T-helper 17 cell (primary cell): ENCODE data around the gene KLHL17. TPM values are rescaled to one million over a fixed set of nuclear protein-coding genes. Genes with fewer than 3 reads are reported as not detected.

Experiments used
- ATAC-seq: fragments of 150-1000 bp; cut with Tn5 transposase; 2 replicates; pipeline ENCODE4 v1.10.0; 2021; ENCODE audit warnings: mild to moderate bottlenecking, moderate library complexity
- DNase-seq, 3 donors: peaks; one replicate each; pipeline versions ENCODE4 v3.0.0 to v3.0.0-alpha.2; 2020 to 2021
- H3K9me3 ChIP-seq: one replicate; pipeline ENCODE4 v1.7.0; 2013; ENCODE audit warnings: low read length, mild to moderate bottlenecking; ENCODE audit not compliant: control insufficient read depth, poor library complexity, severe bottlenecking
- H3K27ac Mint-ChIP-seq: one replicate; pipeline ENCODE4 v1.8.0; 2022; ENCODE audit warnings: mild to moderate bottlenecking, moderate library complexity, mixed read lengths
- H3K27me3 Mint-ChIP-seq: one replicate; pipeline ENCODE4 v1.8.0; 2022; ENCODE audit warnings: mixed read lengths
- H3K36me3 Mint-ChIP-seq: one replicate; pipeline ENCODE4 v1.8.0; 2022; ENCODE audit warnings: low read depth, mixed read lengths
- H3K4me1 Mint-ChIP-seq: one replicate; pipeline ENCODE4 v1.8.0; 2022; ENCODE audit warnings: mild to moderate bottlenecking, mixed read lengths
- H3K4me3 Mint-ChIP-seq: one replicate; pipeline ENCODE4 v1.8.0; 2022; ENCODE audit warnings: mild to moderate bottlenecking, moderate library complexity, mixed read lengths
- total RNA-seq, 4 donors: library from RNA in 2 of 4; stranded (reverse) in 2 of 4; gene quantifications; one replicate each; pipeline ENCODE4 v1.2.3 and lab custom pipeline; 2022 to 2026

KLHL17 gene
- 10 to 100 TPM; 16.1 to 16.6 TPM for total RNA-seq
- total RNA-seq (lab: John Stamatoyannopoulos, UW) = 17.7 to 34.0 reads per million in 2 donors

- peak within 1 kb of the TSS; percentile 89 for H3K4me3 Mint-ChIP-seq
- DNase-seq (peak; percentile 70 to 76 (median 71)), ATAC-seq (peak; percentile 58)
- H3K27ac Mint-ChIP-seq = no peak within 1 kb of the TSS
- peaks cover 11% of the 10 kb centered on the region for H3K4me1 Mint-ChIP-seq
- H3K36me3 Mint-ChIP-seq = peaks cover 3% of the 10 kb centered on the region
- H3K27me3 Mint-ChIP-seq = no peaks in the 10 kb centered on the region
- H3K9me3 ChIP-seq = no peaks in the 10 kb centered on the region
These were observed at the start of gene KLHL17 for GRCh38 chr1:960363-961131. Gene KLHL17 (plus strand): TSS chr1:960584. CDS start chr1:960694, 110 bp downstream.

GRCh38 chr1:910881-911721 is 49.3 kb upstream of the KLHL17 start:
- DNase-seq = no peak
- H3K4me1 Mint-ChIP-seq = peaks cover 15% of the 10 kb centered on the region
- peaks cover 58% of the 10 kb centered on the region for H3K27me3 Mint-ChIP-seq
- H3K4me3 Mint-ChIP-seq = no peak overlapping the region
- no peak overlapping the region for H3K27ac Mint-ChIP-seq
- ATAC-seq = no peak
- H3K9me3 ChIP-seq = no peaks in the 10 kb centered on the region
- H3K36me3 Mint-ChIP-seq = peaks cover 2% of the 10 kb centered on the region

GRCh38 chr1:911875-912739 is 48.3 kb upstream of the KLHL17 start:
- no peaks in the 10 kb centered on the region for H3K9me3 ChIP-seq
- Mint-ChIP-seq H3K4me3 (no peak overlapping the region), H3K27ac (peak overlapping the region; percentile 43), H3K27me3 (peaks cover 50% of the 10 kb centered on the region), H3K4me1 (peaks cover 13% of the 10 kb centered on the region), H3K36me3 (peaks cover 2% of the 10 kb centered on the region)
- DNase-seq = no peak
- no peak for ATAC-seq

- Mint-ChIP-seq H3K27me3 (peaks cover 50% of the 10 kb centered on the region), H3K4me3 (no peak overlapping the region), H3K27ac (peak overlapping the region; percentile 43), H3K36me3 (peaks cover 2% of the 10 kb centered on the region), H3K4me1 (peaks cover 13% of the 10 kb centered on the region)
- no peak for DNase-seq
- no peaks in the 10 kb centered on the region for H3K9me3 ChIP-seq
- peak; percentile 35 for ATAC-seq
These were observed 47.6 kb upstream of the KLHL17 start for GRCh38 chr1:912740-913301.

GRCh38 chr1:913491-914130 is 46.8 kb upstream of the KLHL17 start:
- Mint-ChIP-seq H3K4me1 (peaks cover 11% of the 10 kb centered on the region), H3K36me3 (no peaks in the 10 kb centered on the region), H3K27ac (no peak overlapping the region), H3K27me3 (peaks cover 53% of the 10 kb centered on the region), H3K4me3 (no peak overlapping the region)
- H3K9me3 ChIP-seq = no peaks in the 10 kb centered on the region
- DNase-seq = peak in 1 of 3 donors; percentile 8
- ATAC-seq = no peak

GRCh38 chr1:914131-914890 is 46.1 kb upstream of the KLHL17 start:
- H3K4me1 Mint-ChIP-seq = peaks cover 11% of the 10 kb centered on the region
- peak in 1 of 3 donors; percentile 8 for DNase-seq
- no peaks in the 10 kb centered on the region for H3K9me3 ChIP-seq
- no peak overlapping the region for H3K27ac Mint-ChIP-seq
- H3K4me3 Mint-ChIP-seq = no peak overlapping the region
- H3K27me3 Mint-ChIP-seq = peaks cover 56% of the 10 kb centered on the region
- ATAC-seq = no peak
- H3K36me3 Mint-ChIP-seq = no peaks in the 10 kb centered on the region

GRCh38 chr1:914891-915280 is 45.5 kb upstream of the KLHL17 start:
- Mint-ChIP-seq H3K27me3 (peaks cover 57% of the 10 kb centered on the region), H3K4me3 (no peak overlapping the region), H3K36me3 (no peaks in the 10 kb centered on the region), H3K4me1 (peaks cover 11% of the 10 kb centered on the region), H3K27ac (no peak overlapping the region)
- no peak for ATAC-seq
- DNase-seq = no peak
- no peaks in the 10 kb centered on the region for H3K9me3 ChIP-seq

GRCh38 chr1:915295-916172 is 44.9 kb upstream of the KLHL17 start:
- no peaks in the 10 kb centered on the region for H3K9me3 ChIP-seq
- ATAC-seq (no peak), DNase-seq (no peak)
- Mint-ChIP-seq H3K27me3 (peaks cover 64% of the 10 kb centered on the region), H3K4me3 (no peak overlapping the region), H3K36me3 (no peaks in the 10 kb centered on the region), H3K4me1 (peaks cover 13% of the 10 kb centered on the region), H3K27ac (no peak overlapping the region)

- no peak for ATAC-seq
- DNase-seq = no peak
- Mint-ChIP-seq H3K36me3 (no peaks in the 10 kb centered on the region), H3K4me3 (no peak overlapping the region), H3K27me3 (peaks cover 65% of the 10 kb centered on the region), H3K4me1 (peaks cover 14% of the 10 kb centered on the region), H3K27ac (no peak overlapping the region)
- no peaks in the 10 kb centered on the region for H3K9me3 ChIP-seq
These were observed 44.0 kb upstream of the KLHL17 start for GRCh38 chr1:916173-917075.

- ATAC-seq (no peak), DNase-seq (no peak)
- H3K4me3 Mint-ChIP-seq = no peak overlapping the region
- H3K36me3 Mint-ChIP-seq = no peaks in the 10 kb centered on the region
- peaks cover 16% of the 10 kb centered on the region for H3K4me1 Mint-ChIP-seq
- no peaks in the 10 kb centered on the region for H3K9me3 ChIP-seq
- H3K27ac Mint-ChIP-seq = no peak overlapping the region
- H3K27me3 Mint-ChIP-seq = peaks cover 70% of the 10 kb centered on the region
These were observed 43.3 kb upstream of the KLHL17 start for GRCh38 chr1:917076-917459.
